Right lobe of liver (tissue), 4 donors: ENCODE data around the gene NUDT12.

ENCODE experiments used
- CTCF ChIP-seq, 4 donors: fragments of 200-600 bp in 3 of 4; fragments of 450-650 bp in 1 of 4; IDR thresholded peaks; one replicate each; pipeline versions ENCODE4 v1.5.1 to v1.8.0; 2016 to 2022; ENCODE audit warnings: antibody characterized with exemption in 4 of 4, mild to moderate bottlenecking in 2 of 4
- POLR2A ChIP-seq: fragments of 450-650 bp; IDR thresholded peaks from one replicate; pipeline ENCODE4 v1.6.1; 2017; ENCODE audit warnings: antibody characterized with exemption, mild to moderate bottlenecking
- donor health status: DM: no; HTN: no; CAD: no.
- donor health status: DM: no; HTN: no; CAD: no.
- donor health status: DM: no; HTN: yes; CAD: no.

GRCh38 chr5:103582364-103582763 lies 19.8 kb upstream of the NUDT12 start:
- TF ChIP-seq CTCF (IDR thresholded peaks at IDR 0.05) (peak; percentile 50 to 67 (median 62)), POLR2A (no peak)
